IMR-90 (cell line): Measurements from ENCODE around the gene LDB1. TPM values are rescaled to one million over a fixed set of nuclear protein-coding genes. Genes with fewer than 3 reads are reported as not detected.

ENCODE experiments used
- NFE2L2 ChIP-seq: fragments of 150-350 bp; IDR thresholded peaks from 2 replicates; pipeline ENCODE4 v1.6.1; 2016; ENCODE audit warnings: low read depth, mild to moderate bottlenecking, low read length
- POLR2A ChIP-seq: IDR thresholded peaks from 2 replicates; pipeline ENCODE4 v1.6.1; 2012; ENCODE audit warnings: mild to moderate bottlenecking, low read depth, low read length
- SMC3 ChIP-seq: fragments of 150-350 bp; IDR thresholded peaks from 2 replicates; pipeline ENCODE4 v1.6.1; 2016; ENCODE audit warnings: low read depth, mild to moderate bottlenecking, antibody characterized with exemption, low read length, moderate library complexity
- polyA plus RNA-seq, 3 experiments: library from polyadenylated mRNA; depleted of rRNA; stranded (reverse); fragments of >200 nt; gene quantifications; 2 replicates each; pipeline ENCODE4 v1.2.3, GENCODE V29; 2012; ENCODE audit warnings: low replicate concordance in 1 of 3
- total RNA-seq: library from RNA; depleted of rRNA; stranded (reverse); fragments of >200 nt; gene quantifications from 2 replicates; pipeline ENCODE4 v1.2.3, GENCODE V29; 2012
- TF ChIP-seq, protein P1 (sequence below): conservative IDR thresholded peaks from 2 replicates; pipeline ENCODE4 v1.5.1; 2012; ENCODE audit warnings: mild to moderate bottlenecking, low read depth, low read length, improper control_type of control experiment
- TF ChIP-seq, protein P2 (sequence below): fragments of 150-350 bp; IDR thresholded peaks from 2 replicates; pipeline ENCODE4 v1.6.1; 2017; ENCODE audit warnings: mild to moderate bottlenecking, antibody characterized with exemption, low read length, low read depth

LDB1 gene
- total and polyA plus RNA-seq, 2 of the 4 experiments (the other 2 are of a cell fraction): 47.9 to 92.4 TPM

DNA sequence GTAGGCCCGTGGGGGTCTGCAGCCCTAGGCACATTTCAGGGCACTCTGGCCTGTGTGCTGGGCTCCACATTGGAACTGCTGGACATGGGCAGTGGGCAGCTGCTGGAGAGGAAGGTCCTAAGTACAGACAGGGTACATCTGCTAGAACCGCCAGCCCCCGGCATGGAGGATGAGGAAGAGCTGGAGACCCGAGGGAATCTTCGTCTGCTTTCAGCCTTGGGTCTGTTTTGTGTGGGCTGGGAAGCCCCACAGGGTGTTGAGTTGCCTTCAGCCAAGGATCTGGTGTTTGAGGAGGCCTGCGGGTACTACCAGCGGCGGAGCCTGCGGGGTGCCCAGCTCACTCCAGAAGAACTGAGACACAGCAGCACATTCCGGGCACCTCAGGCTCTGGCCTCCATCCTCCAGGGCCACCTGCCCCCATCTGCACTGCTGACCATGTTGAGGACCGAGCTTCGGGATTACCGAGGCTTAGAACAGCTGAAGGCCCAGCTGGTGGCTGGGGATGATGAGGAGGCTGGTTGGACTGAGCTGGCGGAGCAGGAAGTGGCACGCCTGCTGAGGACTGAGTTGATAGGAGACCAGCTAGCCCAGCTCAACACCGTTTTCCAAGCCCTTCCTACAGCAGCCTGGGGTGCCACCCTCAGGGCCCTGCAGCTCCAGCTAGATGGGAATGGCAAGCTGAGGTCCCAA lies 53.6 kb downstream of the LDB1 start (continued):
- TF ChIP-seq, protein P1, sequence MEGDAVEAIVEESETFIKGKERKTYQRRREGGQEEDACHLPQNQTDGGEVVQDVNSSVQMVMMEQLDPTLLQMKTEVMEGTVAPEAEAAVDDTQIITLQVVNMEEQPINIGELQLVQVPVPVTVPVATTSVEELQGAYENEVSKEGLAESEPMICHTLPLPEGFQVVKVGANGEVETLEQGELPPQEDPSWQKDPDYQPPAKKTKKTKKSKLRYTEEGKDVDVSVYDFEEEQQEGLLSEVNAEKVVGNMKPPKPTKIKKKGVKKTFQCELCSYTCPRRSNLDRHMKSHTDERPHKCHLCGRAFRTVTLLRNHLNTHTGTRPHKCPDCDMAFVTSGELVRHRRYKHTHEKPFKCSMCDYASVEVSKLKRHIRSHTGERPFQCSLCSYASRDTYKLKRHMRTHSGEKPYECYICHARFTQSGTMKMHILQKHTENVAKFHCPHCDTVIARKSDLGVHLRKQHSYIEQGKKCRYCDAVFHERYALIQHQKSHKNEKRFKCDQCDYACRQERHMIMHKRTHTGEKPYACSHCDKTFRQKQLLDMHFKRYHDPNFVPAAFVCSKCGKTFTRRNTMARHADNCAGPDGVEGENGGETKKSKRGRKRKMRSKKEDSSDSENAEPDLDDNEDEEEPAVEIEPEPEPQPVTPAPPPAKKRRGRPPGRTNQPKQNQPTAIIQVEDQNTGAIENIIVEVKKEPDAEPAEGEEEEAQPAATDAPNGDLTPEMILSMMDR: no peak
- TF ChIP-seq POLR2A: no peak
- TF ChIP-seq, protein P2, sequence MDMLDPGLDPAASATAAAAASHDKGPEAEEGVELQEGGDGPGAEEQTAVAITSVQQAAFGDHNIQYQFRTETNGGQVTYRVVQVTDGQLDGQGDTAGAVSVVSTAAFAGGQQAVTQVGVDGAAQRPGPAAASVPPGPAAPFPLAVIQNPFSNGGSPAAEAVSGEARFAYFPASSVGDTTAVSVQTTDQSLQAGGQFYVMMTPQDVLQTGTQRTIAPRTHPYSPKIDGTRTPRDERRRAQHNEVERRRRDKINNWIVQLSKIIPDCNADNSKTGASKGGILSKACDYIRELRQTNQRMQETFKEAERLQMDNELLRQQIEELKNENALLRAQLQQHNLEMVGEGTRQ: no peak
- TF ChIP-seq SMC3: no peak
- no peak for TF ChIP-seq NFE2L2
